Stimulated activated CD8-positive, alpha-beta memory T cell treated with anti-CD3 and anti-CD28 coated beads, Interleukin-2, amount 100 ng/mL, for 1 hour (primary cell): ENCODE measurements around the gene KCNMA1.
"Not testable (repeated sequence)": the region's sequence is repeated elsewhere in the genome, so short reads cannot be mapped to it uniquely, and the experiment has no call there.

Source experiments
- DNase-seq, 2 donors: peaks; one replicate each; pipeline ENCODE4 v3.0.0-alpha.2; 2020; ENCODE audit warnings: low read depth in 2 of 2

KCNMA1 gene

GRCh38 chr10:77371848-77372799 is 265.5 kb downstream of the KCNMA1 start:
- DNase-seq = no peak

- DNase-seq = no peak
Measured at GRCh38 chr10:77371421-77371820, 266.2 kb downstream of the KCNMA1 start.

- no peak for DNase-seq
Measured at GRCh38 chr10:77368006-77368405, 269.6 kb downstream of the KCNMA1 start.

- DNase-seq = no peak
Measured at GRCh38 chr10:77363210-77363609, 274.4 kb downstream of the KCNMA1 start.

- no peak for DNase-seq
Measured at GRCh38 chr10:77361831-77362230, 275.8 kb downstream of the KCNMA1 start.

GRCh38 chr10:77361426-77361825 is 276.2 kb downstream of the KCNMA1 start:
- DNase-seq = no peak

- no peak for DNase-seq
Measured at GRCh38 chr10:77360835-77361234, 276.8 kb downstream of the KCNMA1 start.

- DNase-seq = no peak
Measured at GRCh38 chr10:77359950-77360520, 277.6 kb downstream of the KCNMA1 start.

GRCh38 chr10:77359287-77359691 is 278.3 kb downstream of the KCNMA1 start:
- DNase-seq = no peak

GRCh38 chr10:77358656-77359055 is 279.0 kb downstream of the KCNMA1 start:
- DNase-seq = no peak

- DNase-seq = no peak
Measured at GRCh38 chr10:77357611-77358310, 279.8 kb downstream of the KCNMA1 start.

- DNase-seq = no peak
Measured at GRCh38 chr10:77357185-77357584, 280.4 kb downstream of the KCNMA1 start.

- no peak for DNase-seq
Measured at GRCh38 chr10:77355844-77356243, 281.8 kb downstream of the KCNMA1 start.

GRCh38 chr10:77351386-77351785 is 286.2 kb downstream of the KCNMA1 start:
- DNase-seq = no peak

- DNase-seq = no peak
Measured at GRCh38 chr10:77350711-77351119, 286.9 kb downstream of the KCNMA1 start.

GRCh38 chr10:77350134-77350533 is 287.5 kb downstream of the KCNMA1 start:
- DNase-seq = no peak

GRCh38 chr10:77349226-77349625 is 288.4 kb downstream of the KCNMA1 start:
- DNase-seq = no peak

GRCh38 chr10:77348751-77349150 is 288.9 kb downstream of the KCNMA1 start:
- DNase-seq = no peak

- DNase-seq = no peak
Measured at GRCh38 chr10:77348082-77348481, 289.5 kb downstream of the KCNMA1 start.

GRCh38 chr10:77347052-77347451 is 290.6 kb downstream of the KCNMA1 start:
- DNase-seq = no peak

GRCh38 chr10:77341055-77341454 is 296.6 kb downstream of the KCNMA1 start:
- DNase-seq = no peak

GRCh38 chr10:77339872-77340271 is 297.7 kb downstream of the KCNMA1 start:
- DNase-seq = not testable (repeated sequence)

- no peak for DNase-seq
Measured at GRCh38 chr10:77339166-77339565, 298.4 kb downstream of the KCNMA1 start.
